IMR-90 (cell line): ENCODE results near the gene WDR1. TPM values are rescaled to one million over a fixed set of nuclear protein-coding genes. Genes with fewer than 3 reads are reported as not detected.

ENCODE experiments used
- ATAC-seq: fragments of 200-7000 bp; cut with Tn5 transposase; 2 replicates; pipeline ENCODE4 v1.9.1; 2020; ENCODE audit warnings: low read depth, mild to moderate bottlenecking, moderate library complexity
- BruUV-seq: library from RNA; stranded (reverse); fragments of 400-500 nt; replicated peaks from 2 replicates; lab custom pipeline; 2021; lab: Mats Ljungman, UMichigan
- CTCF ChIA-PET: fragments of 300-600 bp; formaldehyde crosslinking; extraction: SDS; loops from one replicate; lab custom pipeline; 2021; ENCODE audit warnings: antibody characterized with exemption; lab: Yijun Ruan, JAX
- POLR2A ChIA-PET: fragments of 300-600 bp; sonication (Branson Sonifier 250); formaldehyde crosslinking; loops from one replicate; lab custom pipeline; 2022; ENCODE audit warnings: antibody characterized with exemption; ENCODE audit not compliant: unreplicated experiment; lab: Charles Lee
- DNase-seq: peaks from one replicate; pipeline ENCODE4 v3.0.0; 2013
- H2AFZ ChIP-seq: replicated peaks from 2 replicates; pipeline ENCODE3; 2013; ENCODE audit warnings: low read length, mild to moderate bottlenecking; ENCODE audit not compliant: poor library complexity
- H2AK5ac ChIP-seq: 2 replicates; pipeline ENCODE4 v1.6.1; 2013; ENCODE audit warnings: low read depth, low read length, inconsistent platforms
- H2AK9ac ChIP-seq: replicated peaks from 2 replicates; pipeline ENCODE3; 2013; ENCODE audit warnings: mild to moderate bottlenecking, low read depth, low read length, moderate library complexity; ENCODE audit not compliant: poor library complexity
- H2BK120ac ChIP-seq: 2 replicates; pipeline ENCODE4 v1.6.1; 2013; ENCODE audit warnings: low read depth, low read length, inconsistent platforms
- H2BK15ac ChIP-seq: 3 replicates; pipeline ENCODE4 v1.6.1; 2013; ENCODE audit warnings: low read depth, low read length, inconsistent platforms
- H2BK20ac ChIP-seq: 2 replicates; pipeline ENCODE4 v1.6.1; 2013; ENCODE audit warnings: low read depth, mild to moderate bottlenecking, inconsistent platforms, low read length, moderate library complexity
- H2BK5ac ChIP-seq: 2 replicates; pipeline ENCODE4 v1.6.1; 2013; ENCODE audit warnings: mild to moderate bottlenecking, low read depth, low read length, inconsistent platforms; ENCODE audit not compliant: poor library complexity, severe bottlenecking
- H3K14ac ChIP-seq: replicated peaks from 2 replicates; pipeline ENCODE4 v1.6.1; 2013; ENCODE audit warnings: low read depth, low read length, inconsistent platforms
- H3K18ac ChIP-seq: 2 replicates; pipeline ENCODE4 v1.6.1; 2013; ENCODE audit warnings: low read depth, low read length, control low read depth
- H3K23ac ChIP-seq: 2 replicates; pipeline ENCODE4 v1.6.1; 2013; ENCODE audit warnings: low read depth, low read length, inconsistent platforms
- H3K27ac ChIP-seq: 2 replicates; pipeline ENCODE4 v1.5.1; 2013; ENCODE audit warnings: mild to moderate bottlenecking, control low read depth, low read length; ENCODE audit not compliant: insufficient read depth
- H3K27me3 ChIP-seq: 2 replicates; pipeline ENCODE4 v1.6.1; 2013; ENCODE audit warnings: low read length; ENCODE audit not compliant: control insufficient read depth, insufficient read depth
- H3K36me3 ChIP-seq: 2 replicates; pipeline ENCODE4 v1.6.1; 2013; ENCODE audit warnings: low read length, mixed read lengths; ENCODE audit not compliant: control insufficient read depth, insufficient read depth
- H3K4ac ChIP-seq: 2 replicates; pipeline ENCODE4 v1.6.1; 2013; ENCODE audit warnings: low read depth, low read length, inconsistent platforms
- H3K4me1 ChIP-seq: 2 replicates; pipeline ENCODE4 v1.6.1; 2013; ENCODE audit warnings: low read length, mixed read lengths; ENCODE audit not compliant: control insufficient read depth, insufficient read depth
- H3K4me2 ChIP-seq: 2 replicates; pipeline ENCODE4 v1.6.1; 2013; ENCODE audit warnings: low read depth, mild to moderate bottlenecking, control low read depth, low read length, moderate library complexity
- H3K4me3 ChIP-seq: 2 replicates; pipeline ENCODE4 v1.5.1; 2013; ENCODE audit warnings: low read depth, mild to moderate bottlenecking, control low read depth, low read length, moderate library complexity; ENCODE audit not compliant: insufficient read depth
- H3K56ac ChIP-seq: 2 replicates; pipeline ENCODE4 v1.6.1; 2013; ENCODE audit warnings: low read length, inconsistent platforms; ENCODE audit not compliant: insufficient read depth; ENCODE audit errors: extremely low read depth
- H3K79me1 ChIP-seq, 2 experiments: 2 replicates each; pipeline ENCODE4 v1.6.1; 2013; ENCODE audit warnings: low read length in 2 of 2, inconsistent platforms in 1 of 2, low read depth in 1 of 2
- H3K9ac ChIP-seq: 2 replicates; pipeline ENCODE4 v1.6.1; 2013; ENCODE audit warnings: low read depth, low read length, control low read depth
- H3K9me1 ChIP-seq: 2 replicates; pipeline ENCODE4 v1.6.1; 2013; ENCODE audit warnings: low read length, inconsistent platforms; ENCODE audit not compliant: insufficient read depth
- H3K9me3 ChIP-seq: 2 replicates; pipeline ENCODE4 v1.6.1; 2013; ENCODE audit warnings: low read length; ENCODE audit not compliant: control insufficient read depth, insufficient read depth
- H4K20me1 ChIP-seq: 2 replicates; pipeline ENCODE4 v1.6.1; 2013; ENCODE audit warnings: low read length, inconsistent platforms; ENCODE audit not compliant: insufficient read depth
- H4K5ac ChIP-seq: 2 replicates; pipeline ENCODE4 v1.6.1; 2013; ENCODE audit warnings: mild to moderate bottlenecking, low read depth, low read length, control low read depth
- H4K8ac ChIP-seq, 2 experiments: 2 replicates each; pipeline ENCODE4 v1.6.1; 2013; ENCODE audit warnings: low read depth in 2 of 2, low read length in 2 of 2, control low read depth in 1 of 2, inconsistent platforms in 1 of 2
- H4K91ac ChIP-seq: 2 replicates; pipeline ENCODE4 v1.6.1; 2013; ENCODE audit warnings: low read depth, low read length, inconsistent platforms; ENCODE audit not compliant: insufficient read depth
- BHLHE40 ChIP-seq: fragments of 150-350 bp; IDR thresholded peaks from 2 replicates; pipeline ENCODE4 v1.6.1; 2016; ENCODE audit warnings: mild to moderate bottlenecking, low read depth, low read length
- CEBPB ChIP-seq: IDR thresholded peaks from 2 replicates; pipeline ENCODE4 v1.6.1; 2012; ENCODE audit warnings: low read depth, low read length, improper control_type of control experiment
- CHD1 ChIP-seq: IDR thresholded peaks from 2 replicates; pipeline ENCODE4 v1.6.1; 2012; ENCODE audit warnings: low read depth, low read length, improper control_type of control experiment
- FOS ChIP-seq: fragments of 150-350 bp; IDR thresholded peaks from 2 replicates; pipeline ENCODE4 v1.6.1; 2016; ENCODE audit warnings: low read depth, low read length
- MAFK ChIP-seq: IDR thresholded peaks from 2 replicates; pipeline ENCODE4 v1.6.1; 2012; ENCODE audit warnings: low read depth, low read length, improper control_type of control experiment
- MAZ ChIP-seq: IDR thresholded peaks from 2 replicates; pipeline ENCODE4 v1.6.1; 2012; ENCODE audit warnings: low read depth, mild to moderate bottlenecking, low read length, improper control_type of control experiment, moderate library complexity, borderline replicate concordance
- MXI1 ChIP-seq: IDR thresholded peaks from 2 replicates; pipeline ENCODE4 v1.6.1; 2012; ENCODE audit warnings: low read depth, mild to moderate bottlenecking, low read length, moderate library complexity, borderline replicate concordance
- NFE2L2 ChIP-seq: fragments of 150-350 bp; IDR thresholded peaks from 2 replicates; pipeline ENCODE4 v1.6.1; 2016; ENCODE audit warnings: low read depth, mild to moderate bottlenecking, low read length
- POLR2A ChIP-seq: IDR thresholded peaks from 2 replicates; pipeline ENCODE4 v1.6.1; 2012; ENCODE audit warnings: mild to moderate bottlenecking, low read depth, low read length
- RAD21 ChIP-seq: IDR thresholded peaks from 2 replicates; pipeline ENCODE4 v1.6.1; 2012; ENCODE audit warnings: low read length, improper control_type of control experiment
- RCOR1 ChIP-seq: IDR thresholded peaks from 2 replicates; pipeline ENCODE4 v1.6.1; 2012; ENCODE audit warnings: mild to moderate bottlenecking, low read length, improper control_type of control experiment; ENCODE audit not compliant: insufficient replicate concordance
- RFX5 ChIP-seq: IDR thresholded peaks from 2 replicates; pipeline ENCODE4 v1.8.0; 2012; ENCODE audit warnings: low read depth, mild to moderate bottlenecking, low read length, moderate library complexity
- SMC3 ChIP-seq: fragments of 150-350 bp; IDR thresholded peaks from 2 replicates; pipeline ENCODE4 v1.6.1; 2016; ENCODE audit warnings: low read depth, mild to moderate bottlenecking, antibody characterized with exemption, low read length, moderate library complexity
- USF2 ChIP-seq: fragments of 150-350 bp; IDR thresholded peaks from 2 replicates; pipeline ENCODE4 v1.6.1; 2017; ENCODE audit warnings: mild to moderate bottlenecking, antibody characterized with exemption, low read length, low read depth
- WGBS, 2 experiments: methylation state at CpG; one replicate each; pipeline versions ENCODE4 v1.1.5 to v1.1.7; 2013; ENCODE audit warnings: missing lambda C conversion rate in 2 of 2; ENCODE audit not compliant: insufficient read length in 1 of 2; ENCODE audit errors: extremely low coverage in 2 of 2; 5-methylcytosine and 5-hydroxymethylcytosine counted together
- dilution Hi-C: fragments of 300-500 bp; cut with HindIII; formaldehyde crosslinking; loops from one replicate; pipeline ENCODE4 v1.14.3; 2018; ENCODE audit warnings: low sequenced_read_pairs; ENCODE audit not compliant: unreplicated experiment
- in situ Hi-C: fragments of 300-500 bp; cut with MboI; formaldehyde crosslinking; loops from 3 replicates; pipeline ENCODE4 v1.14.3; 2019; ENCODE audit warnings: low sequenced_read_pairs, inconsistent platforms, mixed read lengths
- intact Hi-C: fragments of 100-400 bp; cut with micrococcal nuclease; formaldehyde crosslinking; loops from 2 replicates; pipeline ENCODE4 v1.10.0; 2022
- polyA plus RNA-seq, 3 experiments: library from polyadenylated mRNA; depleted of rRNA; stranded (reverse); fragments of >200 nt; gene quantifications; 2 replicates each; pipeline ENCODE4 v1.2.3, GENCODE V29; 2012; ENCODE audit warnings: low replicate concordance in 1 of 3
- total RNA-seq: library from RNA; depleted of rRNA; stranded (reverse); fragments of >200 nt; gene quantifications from 2 replicates; pipeline ENCODE4 v1.2.3, GENCODE V29; 2012
- TF ChIP-seq, protein P1 (sequence below): fragments of 150-350 bp; IDR thresholded peaks from 2 replicates; pipeline ENCODE4 v1.6.1; 2016; ENCODE audit warnings: low read depth, mild to moderate bottlenecking, low read length, moderate library complexity, borderline replicate concordance
- TF ChIP-seq, protein P2 (sequence below): conservative IDR thresholded peaks from 2 replicates; pipeline ENCODE4 v1.5.1; 2012; ENCODE audit warnings: mild to moderate bottlenecking, low read depth, low read length, improper control_type of control experiment

The WDR1 gene
- total and polyA plus RNA-seq, 2 of the 4 experiments (the other 2 are of a cell fraction): 725 to 992 TPM

- POLR2A ChIA-PET: interaction anchor here (0.6 to 1.0 kb wide), 2 partner anchors 19 to 44 kb away, joined by 3 read pairs; partner anchors contain the start of gene WDR1
- no peak overlapping the region for H3K27ac ChIP-seq
- H2AK9ac ChIP-seq: no peak overlapping the region
- dilution Hi-C loops: no loop called here
- peaks cover 56% of the 10 kb centered on the region for H3K36me3 ChIP-seq
- no peak overlapping the region for H3K14ac ChIP-seq
- intact Hi-C loops: no loop called here
- no peak overlapping the region for H3K4me3 ChIP-seq
- no peak overlapping the region for H3K23ac ChIP-seq
- no peak overlapping the region for H2AK5ac ChIP-seq
- H3K79me1 ChIP-seq: peaks cover 5 to 21% of the 10 kb centered on the region in 2 experiments; a peak in 3 of 4 replicates
- no peak overlapping the region for H2BK15ac ChIP-seq
- H3K9ac ChIP-seq: no peak overlapping the region
- BruUV-seq: no TSS peak
- H3K4me1 ChIP-seq: no peaks in the 10 kb centered on the region
- H3K9me1 ChIP-seq: no peaks in the 10 kb centered on the region; the same call in 1 of the 2 replicates
- in situ Hi-C loops: no loop called here
- no peak for DNase-seq
- H3K4me2 ChIP-seq: no peak overlapping the region
- H3K56ac ChIP-seq: no peak overlapping the region
- no peak overlapping the region for H3K4ac ChIP-seq
- no peak for ATAC-seq
- no peak overlapping the region for H4K8ac ChIP-seq
- no peaks in the 10 kb centered on the region for H3K27me3 ChIP-seq
- H2BK5ac ChIP-seq: no peak overlapping the region
- H4K91ac ChIP-seq: no peak overlapping the region
- H2BK120ac ChIP-seq: no peak overlapping the region
- H4K5ac ChIP-seq: no peak overlapping the region
- no peaks in the 10 kb centered on the region for H3K9me3 ChIP-seq
- H3K18ac ChIP-seq: no peak overlapping the region
- CTCF ChIA-PET: interaction anchor here (0.7 kb wide), 1 partner anchor 1518 kb away, joined by 4 read pairs; no protein-coding TSS in a partner anchor
- H2AFZ ChIP-seq: no peak overlapping the region
- H2BK20ac ChIP-seq: no peak overlapping the region
- peaks cover 35% of the 10 kb centered on the region for H4K20me1 ChIP-seq
- WGBS, 2 experiments: 66% methylated on average over 3 of the region's 7 CpGs; no CpG with 5 or more reads in 1 of the 2 experiments
- no peak for TF ChIP-seq MAFK
- TF ChIP-seq, protein P1, sequence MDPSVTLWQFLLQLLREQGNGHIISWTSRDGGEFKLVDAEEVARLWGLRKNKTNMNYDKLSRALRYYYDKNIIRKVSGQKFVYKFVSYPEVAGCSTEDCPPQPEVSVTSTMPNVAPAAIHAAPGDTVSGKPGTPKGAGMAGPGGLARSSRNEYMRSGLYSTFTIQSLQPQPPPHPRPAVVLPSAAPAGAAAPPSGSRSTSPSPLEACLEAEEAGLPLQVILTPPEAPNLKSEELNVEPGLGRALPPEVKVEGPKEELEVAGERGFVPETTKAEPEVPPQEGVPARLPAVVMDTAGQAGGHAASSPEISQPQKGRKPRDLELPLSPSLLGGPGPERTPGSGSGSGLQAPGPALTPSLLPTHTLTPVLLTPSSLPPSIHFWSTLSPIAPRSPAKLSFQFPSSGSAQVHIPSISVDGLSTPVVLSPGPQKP: no peak
- TF ChIP-seq CEBPB: no peak
- no peak for TF ChIP-seq MXI1
- no peak for TF ChIP-seq NFE2L2
- no peak for TF ChIP-seq SMC3
- no peak for TF ChIP-seq RAD21
- no peak for TF ChIP-seq POLR2A
- no peak for TF ChIP-seq RFX5
- no peak for TF ChIP-seq BHLHE40
- TF ChIP-seq, protein P2, sequence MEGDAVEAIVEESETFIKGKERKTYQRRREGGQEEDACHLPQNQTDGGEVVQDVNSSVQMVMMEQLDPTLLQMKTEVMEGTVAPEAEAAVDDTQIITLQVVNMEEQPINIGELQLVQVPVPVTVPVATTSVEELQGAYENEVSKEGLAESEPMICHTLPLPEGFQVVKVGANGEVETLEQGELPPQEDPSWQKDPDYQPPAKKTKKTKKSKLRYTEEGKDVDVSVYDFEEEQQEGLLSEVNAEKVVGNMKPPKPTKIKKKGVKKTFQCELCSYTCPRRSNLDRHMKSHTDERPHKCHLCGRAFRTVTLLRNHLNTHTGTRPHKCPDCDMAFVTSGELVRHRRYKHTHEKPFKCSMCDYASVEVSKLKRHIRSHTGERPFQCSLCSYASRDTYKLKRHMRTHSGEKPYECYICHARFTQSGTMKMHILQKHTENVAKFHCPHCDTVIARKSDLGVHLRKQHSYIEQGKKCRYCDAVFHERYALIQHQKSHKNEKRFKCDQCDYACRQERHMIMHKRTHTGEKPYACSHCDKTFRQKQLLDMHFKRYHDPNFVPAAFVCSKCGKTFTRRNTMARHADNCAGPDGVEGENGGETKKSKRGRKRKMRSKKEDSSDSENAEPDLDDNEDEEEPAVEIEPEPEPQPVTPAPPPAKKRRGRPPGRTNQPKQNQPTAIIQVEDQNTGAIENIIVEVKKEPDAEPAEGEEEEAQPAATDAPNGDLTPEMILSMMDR: no peak
- no peak for TF ChIP-seq USF2
- TF ChIP-seq CHD1: no peak
- no peak for TF ChIP-seq MAZ
- TF ChIP-seq FOS: no peak
- no peak for TF ChIP-seq RCOR1
Measured at GRCh38 chr4:10072420-10073017, 44.1 kb downstream of the WDR1 start.
